C4-2B (cell line): ENCODE measurements around the gene TXNL1.

ENCODE experiments used
- H3K27ac ChIP-seq: fragments of 450-650 bp; 2 replicates; pipeline ENCODE4 v1.5.1; 2017
- ZFX ChIP-seq: fragments of 450-650 bp; IDR thresholded peaks from 2 replicates; pipeline ENCODE4 v1.6.1; 2017
- TF ChIP-seq, protein P1 (sequence below): fragments of 450-650 bp; conservative IDR thresholded peaks from 2 replicates; pipeline ENCODE4 v1.5.1; 2017; ENCODE audit warnings: mild to moderate bottlenecking

Gene TXNL1

DNA sequence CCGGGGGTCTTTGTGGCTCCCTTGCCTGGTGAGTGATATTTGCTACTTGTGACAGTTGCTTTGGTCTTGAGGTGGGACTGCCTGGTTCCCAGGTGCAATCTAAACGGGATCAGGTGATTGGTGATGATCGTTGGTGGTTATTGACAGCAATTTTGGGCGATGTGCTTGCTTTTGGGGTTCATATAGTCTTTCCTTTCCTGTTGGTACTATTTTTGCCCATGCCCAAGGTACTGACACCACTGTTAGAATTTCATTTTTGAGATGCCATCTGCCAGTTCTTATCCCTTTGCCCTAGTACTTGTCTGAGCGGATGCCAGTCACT, 13.3 kb upstream of the TXNL1 start:
- peak overlapping the region; percentile 87 for H3K27ac ChIP-seq
- no peak for TF ChIP-seq ZFX
- TF ChIP-seq, protein P1, sequence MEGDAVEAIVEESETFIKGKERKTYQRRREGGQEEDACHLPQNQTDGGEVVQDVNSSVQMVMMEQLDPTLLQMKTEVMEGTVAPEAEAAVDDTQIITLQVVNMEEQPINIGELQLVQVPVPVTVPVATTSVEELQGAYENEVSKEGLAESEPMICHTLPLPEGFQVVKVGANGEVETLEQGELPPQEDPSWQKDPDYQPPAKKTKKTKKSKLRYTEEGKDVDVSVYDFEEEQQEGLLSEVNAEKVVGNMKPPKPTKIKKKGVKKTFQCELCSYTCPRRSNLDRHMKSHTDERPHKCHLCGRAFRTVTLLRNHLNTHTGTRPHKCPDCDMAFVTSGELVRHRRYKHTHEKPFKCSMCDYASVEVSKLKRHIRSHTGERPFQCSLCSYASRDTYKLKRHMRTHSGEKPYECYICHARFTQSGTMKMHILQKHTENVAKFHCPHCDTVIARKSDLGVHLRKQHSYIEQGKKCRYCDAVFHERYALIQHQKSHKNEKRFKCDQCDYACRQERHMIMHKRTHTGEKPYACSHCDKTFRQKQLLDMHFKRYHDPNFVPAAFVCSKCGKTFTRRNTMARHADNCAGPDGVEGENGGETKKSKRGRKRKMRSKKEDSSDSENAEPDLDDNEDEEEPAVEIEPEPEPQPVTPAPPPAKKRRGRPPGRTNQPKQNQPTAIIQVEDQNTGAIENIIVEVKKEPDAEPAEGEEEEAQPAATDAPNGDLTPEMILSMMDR = no peak

DNA sequence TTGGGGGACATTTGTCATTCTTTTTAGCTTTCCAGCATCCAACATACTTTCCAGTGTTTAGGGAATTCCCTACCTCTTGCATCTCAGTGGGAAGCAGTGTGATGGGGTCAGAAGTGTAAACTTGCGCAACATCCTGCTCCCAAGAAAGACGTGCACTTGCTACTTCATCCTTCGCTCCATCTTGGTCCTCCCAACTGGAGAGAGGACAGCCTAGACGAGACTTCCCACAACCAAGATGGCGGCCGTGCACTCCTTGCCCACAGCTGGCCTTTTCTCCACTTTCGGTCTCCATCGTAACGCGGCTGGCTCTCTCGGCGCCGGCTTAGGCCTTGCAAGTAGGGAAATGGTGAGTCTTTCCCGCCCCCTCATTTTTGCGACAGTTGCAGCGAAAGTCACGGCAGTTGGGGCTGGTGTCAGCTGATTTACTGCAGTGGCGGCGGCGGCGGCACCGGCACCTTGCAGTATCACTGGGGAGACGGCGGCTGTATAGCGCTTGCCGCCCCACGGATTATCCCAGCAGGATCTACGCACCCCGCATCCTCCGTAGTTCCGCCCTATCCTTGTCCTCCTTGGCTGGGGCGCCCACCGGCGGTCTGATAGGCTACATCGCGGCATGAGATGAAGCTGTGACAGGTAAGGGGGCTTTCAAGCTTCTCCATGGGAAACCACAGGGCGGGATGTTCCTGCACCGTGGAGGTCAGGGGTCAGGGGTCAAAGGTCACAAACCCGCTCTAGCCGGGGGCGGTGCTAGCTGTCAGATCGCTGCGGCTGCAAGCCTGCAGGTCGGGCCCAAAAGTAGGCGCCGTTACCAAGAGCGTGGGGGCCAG, 12.8 kb upstream of the TXNL1 start, which contains the start of gene WDR7:
Gene WDR7, plus strand, starts transcription at position 416 of the 827 bp plus-strand sequence. CDS start 21,157 bp downstream, outside the sequence.
- TF ChIP-seq ZFX = no peak
- TF ChIP-seq, protein P1 = no peak
- H3K27ac ChIP-seq = peak within 1 kb of the TSS; percentile 87

DNA sequence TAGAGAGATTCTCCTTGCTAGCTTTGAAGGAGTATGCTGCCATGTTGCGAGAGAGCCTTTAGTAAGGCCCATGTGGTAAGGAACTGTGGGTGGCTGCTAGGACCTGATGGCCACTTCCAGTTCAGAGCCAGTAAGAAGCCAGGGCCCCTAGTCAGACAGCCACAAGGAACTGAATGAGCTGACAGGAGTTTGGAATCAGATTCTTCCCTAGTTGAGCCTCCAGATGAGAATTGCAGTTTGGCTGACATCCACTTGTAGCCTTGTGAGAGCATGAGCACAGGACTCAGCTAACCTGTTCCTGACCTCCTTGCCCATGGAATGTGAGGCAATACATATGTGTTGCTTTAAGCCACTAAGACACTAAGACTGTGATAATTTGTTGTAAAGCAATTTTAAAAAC, 11.6 kb upstream of the TXNL1 start:
- no peak for TF ChIP-seq ZFX
- TF ChIP-seq, protein P1 = no peak
- H3K27ac ChIP-seq = no peak overlapping the region

DNA sequence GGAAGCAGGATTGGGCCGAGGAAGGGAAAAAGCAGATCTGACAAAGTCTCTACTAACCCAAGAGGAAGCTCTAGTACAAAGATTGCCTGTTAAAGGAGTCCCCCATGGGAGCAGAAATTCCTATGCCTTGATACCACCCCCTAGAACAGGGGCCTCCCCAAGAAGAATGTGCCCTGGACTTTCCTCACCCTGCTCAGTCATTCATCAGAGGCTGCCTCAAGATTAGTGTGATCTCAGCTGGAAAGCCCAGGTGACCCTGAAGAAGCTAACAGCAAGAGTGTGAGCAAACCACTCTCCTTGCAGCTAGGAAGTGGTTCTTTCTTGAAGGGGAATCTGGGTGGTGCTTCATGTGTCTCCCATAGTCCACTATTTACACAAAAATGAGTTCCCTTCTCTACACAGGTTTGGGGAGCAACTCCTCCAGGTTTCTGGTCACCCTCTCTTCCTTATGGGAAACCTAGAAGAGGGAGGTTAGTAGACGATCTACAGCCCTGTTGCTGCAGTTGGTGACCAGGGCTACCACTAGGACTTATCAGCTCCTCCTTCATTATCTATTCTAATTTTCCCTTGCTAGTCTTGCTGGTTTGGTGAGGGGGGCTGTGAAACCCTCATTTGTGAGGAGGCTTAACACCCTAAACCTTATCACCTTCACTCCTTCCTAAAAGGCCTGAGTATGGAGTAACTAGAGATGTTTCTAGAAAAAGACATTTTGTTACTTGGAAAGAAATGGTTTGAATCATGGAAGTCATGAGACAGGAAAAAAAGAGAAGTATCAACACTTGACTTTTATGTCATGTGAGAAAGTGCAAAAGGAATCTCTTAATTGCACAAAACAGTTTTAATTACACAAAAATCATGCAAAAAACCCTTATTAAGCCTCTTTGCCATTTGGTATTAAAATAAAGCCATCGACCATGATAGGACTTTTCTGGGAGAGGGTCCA, 9.8 kb upstream of the TXNL1 start:
- H3K27ac ChIP-seq = no peak overlapping the region

DNA sequence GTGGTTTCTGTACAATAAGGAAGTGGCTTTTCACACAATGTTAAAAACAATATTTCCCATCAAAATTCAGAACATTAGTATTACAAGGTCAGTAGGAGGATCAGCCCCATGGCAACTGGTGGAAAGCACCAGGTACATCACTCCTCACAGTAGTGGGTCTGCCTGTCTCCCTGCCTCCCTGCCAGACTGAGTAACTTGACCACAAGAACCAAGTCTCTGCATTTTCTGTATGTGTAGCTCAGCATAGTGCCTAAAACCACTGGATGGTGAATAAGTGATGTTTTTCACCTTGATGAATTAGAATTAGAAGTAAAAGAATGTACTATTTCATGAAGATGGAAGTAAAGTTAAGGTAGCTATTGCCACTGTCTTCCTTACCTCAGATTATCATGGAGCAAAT, 8.7 kb upstream of the TXNL1 start:
- no peak overlapping the region for H3K27ac ChIP-seq
- TF ChIP-seq ZFX = no peak
- TF ChIP-seq, protein P1 = no peak

More for the DNA sequence above, 9.8 kb upstream of the TXNL1 start:
- no peak for TF ChIP-seq ZFX
- TF ChIP-seq, protein P1 = no peak

DNA sequence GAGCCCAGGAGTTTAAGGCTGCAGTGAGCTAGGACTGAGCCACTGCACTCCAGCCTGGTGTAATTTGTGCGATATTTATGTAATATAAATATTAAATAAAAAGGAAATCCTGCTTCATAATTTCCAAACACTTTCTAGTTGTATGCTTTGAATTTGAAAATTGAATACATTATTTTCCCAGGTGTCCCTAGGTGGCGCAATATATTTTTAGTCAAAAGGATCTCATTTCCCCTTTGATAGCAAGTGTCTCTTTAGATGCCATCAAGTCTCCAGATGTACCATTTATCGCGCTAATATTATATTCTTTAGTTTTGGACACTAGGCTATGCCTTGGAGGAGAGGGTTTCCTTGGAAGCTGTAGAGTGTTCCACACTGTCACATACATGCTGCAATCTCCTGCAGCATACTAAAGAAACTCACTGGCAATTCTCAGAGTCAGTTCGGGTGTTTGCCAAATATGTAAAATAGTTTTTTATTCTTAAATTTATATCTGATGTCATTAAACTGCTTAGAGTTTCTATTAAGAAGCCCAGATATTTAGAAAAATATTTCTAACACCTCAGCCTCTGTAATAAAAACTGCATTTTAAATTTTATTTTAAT, 7.1 kb upstream of the TXNL1 start:
- no peak for TF ChIP-seq ZFX
- TF ChIP-seq, protein P1 = peak; percentile 79
- H3K27ac ChIP-seq = no peak overlapping the region

DNA sequence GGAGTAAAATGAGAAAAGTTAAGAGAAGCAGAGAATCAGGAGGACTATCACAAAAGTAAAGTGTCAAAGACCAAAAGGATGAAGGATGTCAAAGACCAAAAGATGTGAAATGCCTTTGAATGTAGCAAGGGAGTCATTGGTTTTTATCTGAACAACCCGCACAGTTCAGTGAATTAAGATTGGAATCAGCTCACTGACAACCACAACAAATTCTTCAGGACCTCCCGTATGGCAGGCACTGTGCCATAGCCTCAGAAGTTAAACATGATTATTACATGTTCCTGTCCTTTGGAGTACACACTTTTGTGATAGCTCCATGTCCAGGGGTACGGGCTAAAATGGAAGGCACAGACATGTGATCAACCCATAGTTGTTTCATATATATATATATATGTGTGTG, 5.0 kb upstream of the TXNL1 start:
- no peak for TF ChIP-seq ZFX
- TF ChIP-seq, protein P1 = no peak
- H3K27ac ChIP-seq = no peak overlapping the region
